SU-DHL-6 (cell line): Measurements from ENCODE around the gene ANTXRL.

Experiments used
- H2AFZ ChIP-seq: fragments of 200-600 bp; sonication (generic); 2 replicates; pipeline ENCODE4 v1.6.1; 2014; ENCODE audit warnings: low read depth, mild to moderate bottlenecking, moderate library complexity, mixed read lengths, antibody characterized with exemption, low read length; ENCODE audit not compliant: severe bottlenecking
- H3F3A ChIP-seq: fragments of 200-600 bp; shearing (Covaris generic); 2 replicates; pipeline ENCODE4 v1.6.0; 2016; ENCODE audit warnings: antibody characterized with exemption, mild to moderate bottlenecking; ENCODE audit not compliant: insufficient read depth
- H3K27ac ChIP-seq: fragments of 200-600 bp; sonication (generic); 2 replicates; pipeline ENCODE4 v1.5.1; 2016; ENCODE audit warnings: low read depth, mild to moderate bottlenecking, low read length, moderate library complexity, mixed read lengths
- H3K27me3 ChIP-seq: fragments of 200-600 bp; sonication (generic), shearing (Covaris generic); 2 replicates; pipeline ENCODE4 v1.6.0; 2014; ENCODE audit warnings: mild to moderate bottlenecking, low read length
- H3K36me3 ChIP-seq: fragments of 200-600 bp; sonication (generic); 2 replicates; pipeline ENCODE4 v1.6.1; 2014; ENCODE audit warnings: mild to moderate bottlenecking, low read length, mixed read lengths
- H3K4me2 ChIP-seq: fragments of 300-600, 200-600 bp; shearing (Covaris generic), sonication (generic); 2 replicates; pipeline ENCODE4 v1.6.0; 2014; ENCODE audit warnings: low read length, low read depth, mild to moderate bottlenecking; ENCODE audit not compliant: poor library complexity, severe bottlenecking
- H3K4me3 ChIP-seq: fragments of 200-600 bp; sonication (generic); 2 replicates; pipeline ENCODE4 v1.5.1; 2014; ENCODE audit warnings: antibody characterized with exemption, low read length, mild to moderate bottlenecking, mixed read lengths; ENCODE audit not compliant: insufficient read depth, poor library complexity, severe bottlenecking
- H3K79me2 ChIP-seq: fragments of 200-600 bp; sonication (generic); 2 replicates; pipeline ENCODE4 v1.6.1; 2014; ENCODE audit warnings: mild to moderate bottlenecking, low read length, moderate library complexity; ENCODE audit not compliant: insufficient read depth
- H3K9ac ChIP-seq: fragments of 200-600 bp; sonication (generic); 2 replicates; pipeline ENCODE4 v1.7.0; 2014; ENCODE audit warnings: mild to moderate bottlenecking, low read length
- H3K9me2 ChIP-seq: fragments of 200-600 bp; sonication (generic); replicated peaks from 2 replicates; pipeline ENCODE4 v1.6.1; 2014; ENCODE audit warnings: low read length; ENCODE audit not compliant: insufficient read depth
- H3K9me3 ChIP-seq: fragments of 200-600 bp; sonication (generic); 2 replicates; pipeline ENCODE4 v1.6.1; 2014; ENCODE audit warnings: low read length, mixed read lengths; ENCODE audit not compliant: insufficient read depth
- H4K20me1 ChIP-seq: fragments of 200-600 bp; sonication (generic); 2 replicates; pipeline ENCODE4 v1.6.1; 2014; ENCODE audit warnings: low read depth, mild to moderate bottlenecking, antibody characterized with exemption, low read length, moderate library complexity, mixed read lengths
- EZH2phosphoT487 ChIP-seq: fragments of 200-600 bp; sonication (generic), shearing (Covaris generic); conservative IDR thresholded peaks from 2 replicates; pipeline ENCODE4 v1.6.1; 2018; ENCODE audit warnings: mild to moderate bottlenecking, antibody characterized with exemption, low read length, moderate library complexity, mixed read lengths
- TF ChIP-seq, protein P1 (sequence below): fragments of 200-600 bp; sonication (generic); IDR thresholded peaks from one replicate; pipeline ENCODE4 v1.5.1; 2017; ENCODE audit warnings: antibody characterized with exemption, mild to moderate bottlenecking, low read length, moderate library complexity; ENCODE audit not compliant: insufficient read depth, poor library complexity, severe bottlenecking

The ANTXRL gene

GRCh38 chr10:46286991-46287693, at the start of gene ANTXRL:
Gene ANTXRL (plus strand): TSS chr10:46286997. CDS start chr10:46287263, 266 bp downstream.
- H3K4me2 ChIP-seq, result no peak within 1 kb of the TSS
- H3K27me3 ChIP-seq, result no peaks in the 10 kb centered on the region
- no peak within 1 kb of the TSS for H3K4me3 ChIP-seq
- no peak for TF ChIP-seq EZH2phosphoT487
- TF ChIP-seq, protein P1, sequence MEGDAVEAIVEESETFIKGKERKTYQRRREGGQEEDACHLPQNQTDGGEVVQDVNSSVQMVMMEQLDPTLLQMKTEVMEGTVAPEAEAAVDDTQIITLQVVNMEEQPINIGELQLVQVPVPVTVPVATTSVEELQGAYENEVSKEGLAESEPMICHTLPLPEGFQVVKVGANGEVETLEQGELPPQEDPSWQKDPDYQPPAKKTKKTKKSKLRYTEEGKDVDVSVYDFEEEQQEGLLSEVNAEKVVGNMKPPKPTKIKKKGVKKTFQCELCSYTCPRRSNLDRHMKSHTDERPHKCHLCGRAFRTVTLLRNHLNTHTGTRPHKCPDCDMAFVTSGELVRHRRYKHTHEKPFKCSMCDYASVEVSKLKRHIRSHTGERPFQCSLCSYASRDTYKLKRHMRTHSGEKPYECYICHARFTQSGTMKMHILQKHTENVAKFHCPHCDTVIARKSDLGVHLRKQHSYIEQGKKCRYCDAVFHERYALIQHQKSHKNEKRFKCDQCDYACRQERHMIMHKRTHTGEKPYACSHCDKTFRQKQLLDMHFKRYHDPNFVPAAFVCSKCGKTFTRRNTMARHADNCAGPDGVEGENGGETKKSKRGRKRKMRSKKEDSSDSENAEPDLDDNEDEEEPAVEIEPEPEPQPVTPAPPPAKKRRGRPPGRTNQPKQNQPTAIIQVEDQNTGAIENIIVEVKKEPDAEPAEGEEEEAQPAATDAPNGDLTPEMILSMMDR, result no peak
- no peaks in the 10 kb centered on the region for H3K9me2 ChIP-seq
- no peaks in the 10 kb centered on the region for H3F3A ChIP-seq
- H3K27ac ChIP-seq, result no peak within 1 kb of the TSS
- no peaks in the 10 kb centered on the region for H3K79me2 ChIP-seq
- H4K20me1 ChIP-seq, result no peaks in the 10 kb centered on the region
- H3K9ac ChIP-seq, result no peak within 1 kb of the TSS
- H3K9me3 ChIP-seq, result no peaks in the 10 kb centered on the region
- no peak within 1 kb of the TSS for H2AFZ ChIP-seq
- H3K36me3 ChIP-seq, result no peaks in the 10 kb centered on the region

- no peak overlapping the region for H2AFZ ChIP-seq
- no peak overlapping the region for H3K4me2 ChIP-seq
- H3K4me3 ChIP-seq, result no peak overlapping the region
- no peak overlapping the region for H3K27ac ChIP-seq
- no peaks in the 10 kb centered on the region for H3K9me2 ChIP-seq
- H4K20me1 ChIP-seq, result no peaks in the 10 kb centered on the region
- H3K9me3 ChIP-seq, result no peaks in the 10 kb centered on the region
- no peaks in the 10 kb centered on the region for H3K27me3 ChIP-seq
- H3K9ac ChIP-seq, result no peak overlapping the region
- H3F3A ChIP-seq, result no peaks in the 10 kb centered on the region
- TF ChIP-seq, protein P1, result no peak
- TF ChIP-seq EZH2phosphoT487, result no peak
- no peaks in the 10 kb centered on the region for H3K36me3 ChIP-seq
- H3K79me2 ChIP-seq, result no peaks in the 10 kb centered on the region
Measured at GRCh38 chr10:46237815-46238510, 48.8 kb upstream of the ANTXRL start.

DNA sequence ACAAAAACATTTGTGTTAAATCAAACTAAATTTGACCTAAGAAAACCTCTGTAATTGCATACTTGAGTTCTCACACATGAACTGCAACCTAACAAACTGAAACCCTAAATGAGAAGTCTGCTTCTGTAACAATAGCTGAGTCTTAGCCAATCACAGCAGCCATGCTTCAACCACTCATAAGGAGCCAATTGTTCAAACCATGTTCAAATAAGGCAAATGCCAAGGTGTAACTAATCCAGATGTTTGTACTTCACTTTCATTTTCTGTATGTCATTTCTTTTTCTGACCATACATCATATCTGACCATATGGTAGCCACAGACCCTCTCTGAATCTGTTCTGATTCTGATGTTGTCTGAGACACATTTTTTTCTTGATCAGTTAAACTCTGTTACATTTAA, 47.5 kb upstream of the ANTXRL start:
- H3K79me2 ChIP-seq, result no peaks in the 10 kb centered on the region
- TF ChIP-seq EZH2phosphoT487, result no peak

More for the DNA sequence above, 47.5 kb upstream of the ANTXRL start:
- Histone ChIP-seq H3K36me3 (no peaks in the 10 kb centered on the region), H3K9me3 (no peaks in the 10 kb centered on the region), H3K4me2 (no peak overlapping the region), H4K20me1 (no peaks in the 10 kb centered on the region), H2AFZ (no peak overlapping the region), H3K4me3 (no peak overlapping the region), H3K27me3 (no peaks in the 10 kb centered on the region), H3K9ac (no peak overlapping the region), H3K27ac (no peak overlapping the region), H3F3A (no peaks in the 10 kb centered on the region), H3K9me2 (no peaks in the 10 kb centered on the region)
